HG03354 (cell line): ENCODE data around the gene WFDC8.
"Not testable (repeated sequence)": the region's sequence is repeated elsewhere in the genome, so short reads cannot be mapped to it uniquely, and the experiment has no call there.

Experiments
- ATAC-seq: cut with Tn5 transposase; IDR thresholded peaks from one replicate; pipeline ENCODE4 v1.9.1; 2021; ENCODE audit warnings: mild to moderate bottlenecking; ENCODE audit not compliant: unreplicated experiment, poor library complexity, severe bottlenecking

Gene WFDC8

GRCh38 chr20:45579184-45579583 lies at the start of gene WFDC8:
WFDC8 (minus strand) TSS chr20:45579284; CDS start chr20:45579247, 37 bp downstream.
- ATAC-seq = no peak

GRCh38 chr20:45626540-45626939 lies 47.5 kb upstream of the WFDC8 start:
- no peak for ATAC-seq

- ATAC-seq = no peak
Observed at GRCh38 chr20:45621593-45621992, 42.5 kb upstream of the WFDC8 start.

GRCh38 chr20:45617591-45617990 lies 38.5 kb upstream of the WFDC8 start:
- no peak for ATAC-seq

- ATAC-seq = no peak
Observed at GRCh38 chr20:45612314-45612713, 33.2 kb upstream of the WFDC8 start.

- no peak for ATAC-seq
Observed at GRCh38 chr20:45611054-45611453, 32.0 kb upstream of the WFDC8 start.

- no peak for ATAC-seq
Observed at GRCh38 chr20:45607810-45608209, 28.7 kb upstream of the WFDC8 start.

- no peak for ATAC-seq
Observed at GRCh38 chr20:45595235-45595634, 16.2 kb upstream of the WFDC8 start.

GRCh38 chr20:45593498-45593897 lies 14.4 kb upstream of the WFDC8 start:
- no peak for ATAC-seq

GRCh38 chr20:45592574-45593189 lies 13.6 kb upstream of the WFDC8 start:
- ATAC-seq = no peak

GRCh38 chr20:45589725-45590124 lies 10.6 kb upstream of the WFDC8 start:
- no peak for ATAC-seq

- ATAC-seq = no peak
Observed at GRCh38 chr20:45588800-45589199, 9.7 kb upstream of the WFDC8 start.

GRCh38 chr20:45585986-45586385 lies 6.9 kb upstream of the WFDC8 start:
- ATAC-seq = not testable (repeated sequence)

- ATAC-seq = not testable (repeated sequence)
Observed at GRCh38 chr20:45584294-45584693, 5.2 kb upstream of the WFDC8 start.

- ATAC-seq = no peak
Observed at GRCh38 chr20:45583502-45583901, 4.4 kb upstream of the WFDC8 start.

- no peak for ATAC-seq
Observed at GRCh38 chr20:45581702-45582101, 2.6 kb upstream of the WFDC8 start.

GRCh38 chr20:45578231-45578630 lies 853 bp downstream of the WFDC8 start:
- ATAC-seq = no peak

GRCh38 chr20:45576995-45577394 lies 2.1 kb downstream of the WFDC8 start:
- ATAC-seq = no peak

GRCh38 chr20:45575931-45576330 lies 3.2 kb downstream of the WFDC8 start:
- ATAC-seq = no peak

- not testable (repeated sequence) for ATAC-seq
Observed at GRCh38 chr20:45569650-45570049, 9.4 kb downstream of the WFDC8 start.

- no peak for ATAC-seq
Observed at GRCh38 chr20:45564760-45565276, 14.3 kb downstream of the WFDC8 start.

GRCh38 chr20:45555198-45555597 lies 23.9 kb downstream of the WFDC8 start:
- ATAC-seq = no peak
